Pancreas (tissue), 10 donors: ENCODE results near the gene SOCS3. TPM values are rescaled to one million over a fixed set of nuclear protein-coding genes. Genes with fewer than 3 reads are reported as not detected.

Source experiments
- ATAC-seq, 4 donors: fragments of 200-7000 bp; cut with Tn5 transposase; one replicate each; pipeline versions ENCODE4 v1.8.0 to v1.9.1; 2020; ENCODE audit warnings: mild to moderate bottlenecking in 4 of 4, moderate library complexity in 4 of 4
- DNase-seq, 6 donors: peaks; one replicate each; pipeline ENCODE4 v3.0.0-alpha.2; 2020
- FAIRE-seq: peaks from 2 replicates; lab custom pipeline; 2012; peaks lifted over from hg19 to GRCh38; lab: Jason Lieb, UNC
- H3K27ac ChIP-seq, 4 donors: fragments of 200-600 bp; sonication (generic); 1 replicate in 3 of 4; 2 replicates in 1 of 4; pipeline versions ENCODE4 v1.5.0 to v1.8.0; 2020
- H3K27me3 ChIP-seq, 4 donors: fragments of 200-600 bp; one replicate each; pipeline ENCODE4 v1.8.0; 2021
- H3K36me3 ChIP-seq, 3 donors: fragments of 200-600 bp; sonication (generic) in 1 of 3; one replicate each; pipeline versions ENCODE4 v1.5.0 to v1.8.0; 2020 to 2021
- H3K4me1 ChIP-seq, 3 donors: fragments of 200-600 bp; one replicate each; pipeline ENCODE4 v1.8.0; 2021
- H3K4me3 ChIP-seq, 4 donors: fragments of 200-600 bp; sonication (generic) in 2 of 4; one replicate each; pipeline versions ENCODE4 v1.5.0 to v1.8.0; 2020 to 2021
- H3K9me3 ChIP-seq, 4 donors: fragments of 200-600 bp; one replicate each; pipeline ENCODE4 v1.8.0; 2021
- WGBS, 2 donors: extraction: QIAGEN DNeasy Blood & Tissue Kit; methylation state at CpG; one replicate each; pipeline ENCODE4 v1.1.7; 2013; 5-methylcytosine and 5-hydroxymethylcytosine counted together
- intact Hi-C, 3 donors: fragments of 100-400 bp; cut with DNase I; formaldehyde crosslinking; loops; one replicate each; pipeline versions ENCODE4 v1.11.1 to v1.14.2; 2022
- polyA plus RNA-seq, 2 donors: library from polyadenylated mRNA; stranded (reverse); fragments of 200-250 nt; gene quantifications; one replicate each; pipeline ENCODE4 v1.2.3, GENCODE V29; 2013
- total RNA-seq, 6 donors: library from RNA; stranded (reverse); fragmentation: NEBNext Ultra II Directional in 4 of 6; extraction: Animal tissue kit (Norgen Biotek cat#: 25700) in 4 of 6; gene quantifications; one replicate each; pipeline versions ENCODE4 v1.2.1 to v1.2.4, GENCODE V29; 2021 to 2023
- TF ChIP-seq, protein P1 (sequence below), 4 donors: fragments of 200-600 bp; sonication (generic) in 3 of 4; IDR thresholded peaks; one replicate each; pipeline versions ENCODE4 v1.5.0 to v1.8.0; 2021; ENCODE audit warnings: antibody characterized with exemption in 4 of 4
- donor health status: healthy with polysubstance abuse.
- donor health status: DM: no; HTN: no; CAD: no; lungs with moderate emphysema.
- donor health status: DM: no; HTN: no; CAD: no.
- donor health status: control.
- donor health status: control.
- donor health status: Bipolar disorder and iron deficiency.
- donor health status: DM: yes; HTN: yes; CAD: no.
- donor health status: DM: no; HTN: no; CAD: no.
- donor health status: DM: no; HTN: no; CAD: no.
- donor health status: DM: yes; HTN: yes; CAD: no.

SOCS3 gene
- total RNA-seq (10 to 100 TPM in 4 of 6 donors, 1 to 10 TPM in 2; 5.7 to 32.6 (median 18.0) TPM), polyA plus RNA-seq (10 to 100 TPM; 28.5 to 53.3 TPM)

GRCh38 chr17:78359997-78360370 lies at the start of gene SOCS3:
TSS of gene SOCS3 (minus strand) at chr17:78360077. CDS start at chr17:78359095, 982 bp downstream.
- intact Hi-C loops = loop anchor here in 2 of 3 donors (5.0 kb wide), 2 partner anchors 57 to 62 kb away; no protein-coding TSS in a partner anchor
- H3K36me3 ChIP-seq = no peaks in the 10 kb centered on the region
- H3K27ac ChIP-seq = peak within 1 kb of the TSS; percentile 58 to 94 (median 82)
- H3K27me3 ChIP-seq = no peaks in the 10 kb centered on the region
- FAIRE-seq = no peak
- TF ChIP-seq, protein P1, sequence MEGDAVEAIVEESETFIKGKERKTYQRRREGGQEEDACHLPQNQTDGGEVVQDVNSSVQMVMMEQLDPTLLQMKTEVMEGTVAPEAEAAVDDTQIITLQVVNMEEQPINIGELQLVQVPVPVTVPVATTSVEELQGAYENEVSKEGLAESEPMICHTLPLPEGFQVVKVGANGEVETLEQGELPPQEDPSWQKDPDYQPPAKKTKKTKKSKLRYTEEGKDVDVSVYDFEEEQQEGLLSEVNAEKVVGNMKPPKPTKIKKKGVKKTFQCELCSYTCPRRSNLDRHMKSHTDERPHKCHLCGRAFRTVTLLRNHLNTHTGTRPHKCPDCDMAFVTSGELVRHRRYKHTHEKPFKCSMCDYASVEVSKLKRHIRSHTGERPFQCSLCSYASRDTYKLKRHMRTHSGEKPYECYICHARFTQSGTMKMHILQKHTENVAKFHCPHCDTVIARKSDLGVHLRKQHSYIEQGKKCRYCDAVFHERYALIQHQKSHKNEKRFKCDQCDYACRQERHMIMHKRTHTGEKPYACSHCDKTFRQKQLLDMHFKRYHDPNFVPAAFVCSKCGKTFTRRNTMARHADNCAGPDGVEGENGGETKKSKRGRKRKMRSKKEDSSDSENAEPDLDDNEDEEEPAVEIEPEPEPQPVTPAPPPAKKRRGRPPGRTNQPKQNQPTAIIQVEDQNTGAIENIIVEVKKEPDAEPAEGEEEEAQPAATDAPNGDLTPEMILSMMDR (IDR thresholded peaks at IDR 0.05) = no peak
- ATAC-seq = peak; percentile 79 to 86 (median 82)
- peaks cover 5 to 20% (median 6%) of the 10 kb centered on the region in 3 donors for H3K4me1 ChIP-seq
- H3K9me3 ChIP-seq = no peaks in the 10 kb centered on the region
- peak within 1 kb of the TSS; percentile 36 to 95 (median 46) for H3K4me3 ChIP-seq
- 0 to 1% methylated on average over 10 to 54 of the region's 59 CpGs for WGBS, 2 donors
- DNase-seq = peak; percentile 93 to 99 (median 96)

- 25 to 33% methylated on average over 12 of the region's 12 CpGs for WGBS, 2 donors
- DNase-seq (peak in 4 of 6 donors; percentile 74 to 77 (median 76)), FAIRE-seq (no peak), ATAC-seq (peak; percentile 62 to 85 (median 80))
- Histone ChIP-seq H3K4me3 (no peak overlapping the region), H3K27me3 (no peaks in the 10 kb centered on the region), H3K27ac (peak overlapping the region in 3 of 4 donors; percentile 11 to 24 (median 22)), H3K4me1 (peaks cover 12 to 16% (median 13%) of the 10 kb centered on the region in 3 donors), H3K9me3 (no peaks in the 10 kb centered on the region), H3K36me3 (no peaks in the 10 kb centered on the region)
- intact Hi-C loops = no loop called here
- TF ChIP-seq, protein P1 (IDR thresholded peaks at IDR 0.05) = no peak
Measured at GRCh38 chr17:78409191-78409928, 49.5 kb upstream of the SOCS3 start.

DNA sequence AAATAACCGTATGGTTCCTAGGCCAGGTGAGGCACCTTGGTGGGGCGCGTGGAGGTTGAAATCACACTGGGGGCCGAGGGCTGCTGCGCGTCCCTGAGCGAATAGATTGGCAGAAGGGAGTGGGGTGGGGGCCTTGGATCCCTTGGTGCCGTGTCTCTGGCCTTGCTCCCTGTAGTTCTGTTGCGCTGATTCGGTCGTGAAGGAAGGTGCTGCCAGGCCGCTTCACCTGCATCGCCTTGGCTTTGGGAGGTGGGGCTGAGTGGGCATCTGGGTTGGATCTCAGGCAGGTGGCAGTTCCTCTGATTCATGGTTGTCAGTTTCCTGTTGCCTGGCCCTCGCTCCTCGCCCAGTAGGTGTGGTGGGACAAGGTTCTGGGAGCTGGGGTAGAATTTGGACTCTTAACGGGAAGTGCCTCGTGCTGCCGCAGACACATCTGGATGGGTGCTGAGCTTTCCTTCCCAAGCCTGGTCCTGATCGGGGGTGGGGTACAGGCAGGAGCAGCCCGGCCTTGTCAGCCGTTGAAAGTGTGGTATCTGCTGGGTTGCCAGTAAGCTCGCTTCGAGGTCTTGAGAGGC lies 48.7 kb upstream of the SOCS3 start:
- no peaks in the 10 kb centered on the region for H3K9me3 ChIP-seq
- 73 to 77% methylated on average over 23 of the region's 23 CpGs for WGBS, 2 donors
- no peaks in the 10 kb centered on the region for H3K27me3 ChIP-seq
- FAIRE-seq = no peak
- ATAC-seq = peak; percentile 1 to 10 (median 6)
- intact Hi-C loops = no loop called here
- TF ChIP-seq, protein P1 (IDR thresholded peaks at IDR 0.05) = no peak
- peak overlapping the region in 3 of 4 donors; percentile 11 to 24 (median 22) for H3K27ac ChIP-seq
- DNase-seq = no peak
- H3K4me1 ChIP-seq = peaks cover 12 to 16% (median 13%) of the 10 kb centered on the region in 3 donors
- H3K36me3 ChIP-seq = peaks cover 0 to 8% (median 4%) of the 10 kb centered on the region in 3 donors
- H3K4me3 ChIP-seq = no peak overlapping the region

- peak in 2 of 4 donors; percentile 52 to 56 for ATAC-seq
- DNase-seq = no peak
- Histone ChIP-seq H3K4me1 (peaks cover 12 to 16% (median 13%) of the 10 kb centered on the region in 3 donors), H3K27me3 (no peaks in the 10 kb centered on the region), H3K27ac (no peak overlapping the region), H3K36me3 (peaks cover 0 to 11% (median 10%) of the 10 kb centered on the region in 3 donors), H3K4me3 (no peak overlapping the region), H3K9me3 (no peaks in the 10 kb centered on the region)
- WGBS, 2 donors = 92 to 94% methylated on average over 7 of the region's 7 CpGs
- TF ChIP-seq, protein P1 (IDR thresholded peaks at IDR 0.05) = no peak
- no peak for FAIRE-seq
- intact Hi-C loops = no loop called here
Measured at GRCh38 chr17:78407387-78408000, 47.6 kb upstream of the SOCS3 start.
